ENCODE results near the gene UQCC3.
"Not testable (repeated sequence)": the region's sequence is repeated elsewhere in the genome, so short reads cannot be mapped to it uniquely, and the experiment has no call there.

Gene UQCC3

GRCh38 chr11:62687508-62688396, 16.3 kb downstream of the UQCC3 start:
- no peak for DNase-seq (ENCODE audit: low read depth)
- H3K4me3 ChIP-seq (ENCODE audit: low read length) = no peak overlapping the region

GRCh38 chr11:62688491-62688890, 17.0 kb downstream of the UQCC3 start:
- no peak overlapping the region for H3K4me3 ChIP-seq (ENCODE audit: low read length)
- TF ChIP-seq CTCF (IDR thresholded peaks at IDR 0.05; ENCODE audit: insufficient read depth, low read depth, low read length, missing control alignments) = no peak
- DNase-seq (ENCODE audit: low read depth) = no peak

More at GRCh38 chr11:62687508-62688396, 16.3 kb downstream of the UQCC3 start:
- no peak for TF ChIP-seq CTCF (IDR thresholded peaks at IDR 0.05; ENCODE audit: insufficient read depth, low read depth, low read length, missing control alignments)

- no peak for TF ChIP-seq CTCF (IDR thresholded peaks at IDR 0.05; ENCODE audit: insufficient read depth, low read depth, low read length, missing control alignments)
Measured at GRCh38 chr11:62689421-62690183, 18.1 kb downstream of the UQCC3 start, which contains the start of gene LRRN4CL. LRRN4CL (minus strand) TSS chr11:62689530; CDS start chr11:62688508, 1,022 bp downstream.

GRCh38 chr11:62693624-62694023, 22.2 kb downstream of the UQCC3 start:
- not testable (repeated sequence) for DNase-seq (ENCODE audit: low read depth); H3K4me3 ChIP-seq (ENCODE audit: low read length)

More at GRCh38 chr11:62689421-62690183, 18.1 kb downstream of the UQCC3 start, which contains the start of gene LRRN4CL:
- H3K4me3 ChIP-seq (ENCODE audit: low read length) = no peak within 1 kb of the TSS
- DNase-seq (ENCODE audit: low read depth) = peak; percentile 32

- no peak overlapping the region for H3K4me3 ChIP-seq (ENCODE audit: low read length)
- DNase-seq (ENCODE audit: low read depth) = peak; percentile 86
- TF ChIP-seq CTCF (IDR thresholded peaks at IDR 0.05; ENCODE audit: insufficient read depth, low read depth, low read length, missing control alignments) = peak; percentile 88
Measured at GRCh38 chr11:62694455-62695167, 23.1 kb downstream of the UQCC3 start.

GRCh38 chr11:62702246-62702645, 30.8 kb downstream of the UQCC3 start:
- TF ChIP-seq CTCF (IDR thresholded peaks at IDR 0.05; ENCODE audit: insufficient read depth, low read depth, low read length, missing control alignments) = no peak
- H3K4me3 ChIP-seq (ENCODE audit: low read length) = no peak overlapping the region
- peak; percentile 73 for DNase-seq (ENCODE audit: low read depth)

GRCh38 chr11:62703921-62704320, 32.4 kb downstream of the UQCC3 start:
- DNase-seq (ENCODE audit: low read depth); H3K4me3 ChIP-seq (ENCODE audit: low read length): not testable (repeated sequence)
